ENCODE measurements around the gene NCAM2. TPM values are rescaled to one million over a fixed set of nuclear protein-coding genes. Genes with fewer than 3 reads are reported as not detected.

The NCAM2 gene
- total RNA-seq, 1 experiment from 2014 or later = not detected

DNA sequence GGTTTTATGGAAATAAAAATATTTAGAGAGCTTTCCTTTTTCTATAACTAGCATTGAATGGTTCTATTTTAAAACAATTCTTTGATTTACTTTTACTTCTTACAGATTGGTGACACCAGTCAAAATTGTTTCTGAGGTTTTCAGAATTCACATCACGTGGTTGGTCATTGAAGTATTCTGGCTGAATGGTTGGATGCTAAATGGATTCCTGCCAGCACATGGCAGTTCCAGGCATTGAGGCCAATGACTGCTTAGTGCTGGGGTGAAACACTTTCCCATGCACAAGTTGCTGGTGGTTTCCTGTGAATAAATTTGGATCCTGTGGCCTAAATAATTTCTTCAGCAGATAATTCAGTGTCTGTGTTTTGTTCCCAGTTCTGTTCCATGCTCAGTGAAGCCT is 20.6 kb downstream of the NCAM2 start:
- ChIA-PET RAD21 (ENCODE audit: low non-redundant PET in 1 of 2, low total read pairs in 2 of 2, uncharacterized antibody in 2 of 2, unreplicated experiment in 2 of 2) (no interaction called here), POLR2A (no interaction called here), CTCF (no interaction called here)
- no peaks in the 10 kb centered on the region for H4K20me1 ChIP-seq (ENCODE audit: insufficient read depth)
- H3K4me2 ChIP-seq (ENCODE audit: low read length) = no peak overlapping the region
- no TSS peak for BruUV-seq (replicated peaks)
- no peak overlapping the region for H3K27ac ChIP-seq (ENCODE audit: low read depth, low read length)
- H3K4me1 ChIP-seq (ENCODE audit: control insufficient read depth in 1 of 2, insufficient read depth in 2 of 2, low read length in 2 of 2) = no peaks in the 10 kb centered on the region
- TF ChIP-seq REST (IDR thresholded peaks at IDR 0.05; ENCODE audit: low read depth) (no peak), YY1 (IDR thresholded peaks at IDR 0.05; ENCODE audit: extremely low read depth, insufficient replicate concordance, low read depth, low read length) (no peak), JUND (IDR thresholded peaks at IDR 0.05) (no peak), ZNF274 (IDR thresholded peaks at IDR 0.05; ENCODE audit: low read depth, low read length) (no peak), POLR2A (IDR thresholded peaks at IDR 0.05; ENCODE audit: borderline replicate concordance, extremely low read depth, insufficient read depth, insufficient read length) (no peak), EGR1 (IDR thresholded peaks at IDR 0.05; ENCODE audit: low read depth) (no peak), POLR2AphosphoS5 (IDR thresholded peaks at IDR 0.05; ENCODE audit: low read depth, low read length) (no peak), FOSL1 (IDR thresholded peaks at IDR 0.05; ENCODE audit: low read depth) (no peak), EZH2 (IDR thresholded peaks at IDR 0.05) (no peak), TCF7L2 (IDR thresholded peaks at IDR 0.05; ENCODE audit: borderline replicate concordance, extremely low read depth, insufficient read depth, insufficient read length) (no peak)
- ATAC-seq (no peak), DNase-seq (ENCODE audit: low read depth, low spot score) (no peak)
- no peaks in the 10 kb centered on the region for H3K79me2 ChIP-seq (ENCODE audit: insufficient read depth, low read length)
- no peak overlapping the region for H3K9ac ChIP-seq (ENCODE audit: low read length)
- no peak overlapping the region for H3K4me3 ChIP-seq (replicated peaks in 1 of 2; ENCODE audit: low read depth in 1 of 2, low read length in 2 of 2)
- intact Hi-C loops (cut with micrococcal nuclease) = no loop called here
- H3K36me3 ChIP-seq (ENCODE audit: control insufficient read depth in 1 of 2, insufficient read depth in 2 of 2, low read length in 2 of 2) = no peaks in the 10 kb centered on the region
- no peak overlapping the region for H2AFZ ChIP-seq (ENCODE audit: low read depth, low read length, poor library complexity, severe bottlenecking)
- peaks cover under 1 to 11% of the 10 kb centered on the region in 2 experiments; a peak in 2 of 4 replicates for H3K9me3 ChIP-seq (ENCODE audit: control insufficient read depth in 1 of 2, insufficient read depth in 1 of 2, low read depth in 1 of 2, low read length in 2 of 2)
- no peaks in the 10 kb centered on the region for H3K27me3 ChIP-seq (ENCODE audit: insufficient read depth, low read length)
- H3K9me2 ChIP-seq (ENCODE audit: insufficient read depth) = no peaks in the 10 kb centered on the region

All from HCT116 (cell line).